ENCODE results near the gene SGMS1.

GRCh38 chr10:50582766-50583762, 40.7 kb downstream of the SGMS1 start:
- TF ChIP-seq POLR2AphosphoS5 (IDR thresholded peaks at IDR 0.05) = no peak
- no peak for TF ChIP-seq POLR2A (IDR thresholded peaks at IDR 0.05; ENCODE audit: low read depth)
- no peak for TF ChIP-seq CTCF (IDR thresholded peaks at IDR 0.05)
- TF ChIP-seq EP300 (IDR thresholded peaks at IDR 0.05) = no peak
